NOMO-1 (cell line): ENCODE measurements around the gene GLP1R.

Experiments used
- DNase-seq, 2 experiments: peaks; one replicate each; lab custom pipeline; 2025; ENCODE audit not compliant: unreplicated experiment in 2 of 2; lab: John Stamatoyannopoulos, UW

GLP1R gene

DNA sequence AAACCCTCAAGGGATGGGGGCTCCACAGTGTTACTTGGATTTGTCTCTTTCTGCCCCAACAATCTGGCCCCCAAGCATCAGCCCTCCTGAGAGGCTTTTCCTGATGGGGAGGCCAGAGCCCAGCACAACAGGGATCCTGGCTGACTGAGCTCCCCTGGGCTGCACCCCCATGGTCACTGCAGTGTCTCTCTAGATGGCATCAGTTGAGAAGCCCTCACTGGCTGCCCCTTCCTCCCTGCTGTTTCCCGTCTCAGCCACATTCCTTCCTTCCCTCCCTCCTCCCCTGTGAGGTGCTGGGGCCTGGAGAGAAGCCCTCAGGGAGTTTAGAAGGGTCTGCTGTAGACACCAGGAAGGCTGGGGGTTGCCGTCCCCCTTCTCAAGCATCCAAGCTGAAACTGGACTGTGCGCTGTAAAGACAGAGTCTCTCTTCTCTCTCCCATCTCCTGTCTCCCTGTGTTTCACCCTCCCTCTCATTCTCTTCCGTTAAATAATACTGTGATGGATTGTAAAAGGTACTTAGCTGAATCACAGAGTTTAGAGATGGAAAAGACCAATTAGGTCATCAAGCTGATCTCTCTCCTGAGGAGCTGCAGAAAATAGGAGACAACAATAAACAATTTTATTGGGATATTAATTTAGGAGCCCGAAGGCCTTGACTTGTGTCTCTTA is 36.7 kb downstream of the GLP1R start:
- DNase-seq: no peak

DNA sequence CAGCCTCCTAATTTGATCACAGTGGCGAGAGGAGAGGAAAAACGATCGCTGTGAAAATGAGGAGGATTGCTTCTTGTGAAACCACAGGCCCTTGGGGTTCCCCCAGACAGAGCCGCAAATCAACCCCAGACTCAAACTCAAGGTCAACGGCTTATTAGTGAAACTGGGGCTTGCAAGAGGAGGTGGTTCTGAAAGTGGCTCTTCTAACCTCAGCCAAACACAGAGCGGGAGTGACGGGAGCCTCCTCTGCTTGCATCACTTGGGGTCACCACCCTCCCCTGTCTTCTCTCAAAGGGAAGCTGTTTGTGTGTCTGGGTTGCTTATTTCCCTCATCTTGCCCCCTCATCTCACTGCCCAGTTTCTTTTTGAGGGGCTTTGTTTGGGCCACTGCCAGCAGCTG is 37.7 kb downstream of the GLP1R start:
- no peak for DNase-seq

GRCh38 chr6:39086711-39087110 is 38.1 kb downstream of the GLP1R start:
- DNase-seq: no peak

DNA sequence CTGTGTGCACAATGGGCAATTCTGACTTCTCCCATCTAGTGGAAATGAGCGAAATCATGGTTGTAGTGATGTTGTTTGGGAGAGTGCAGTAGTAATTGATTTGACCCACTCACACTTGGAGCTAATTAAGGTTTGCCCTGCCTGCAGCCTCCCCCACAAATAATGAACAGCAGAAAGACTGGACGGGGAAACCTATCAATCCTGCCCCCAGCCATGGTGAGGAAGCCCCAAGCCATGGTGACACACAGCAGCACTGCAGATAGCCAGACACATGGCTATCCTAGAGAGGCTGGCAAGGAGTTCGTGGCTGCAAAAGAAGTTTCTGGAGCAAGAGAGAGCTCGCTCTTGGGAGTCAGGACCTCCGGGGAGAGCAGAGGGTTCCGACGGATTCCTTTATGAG is 38.6 kb downstream of the GLP1R start:
- no peak for DNase-seq

- DNase-seq: peak; percentile 45 to 85
Observed at GRCh38 chr6:39088331-39088730, 39.8 kb downstream of the GLP1R start.

GRCh38 chr6:39090036-39090435 is 41.5 kb downstream of the GLP1R start:
- no peak for DNase-seq

- DNase-seq: no peak
Observed at GRCh38 chr6:39091220-39091619, 42.6 kb downstream of the GLP1R start.

DNA sequence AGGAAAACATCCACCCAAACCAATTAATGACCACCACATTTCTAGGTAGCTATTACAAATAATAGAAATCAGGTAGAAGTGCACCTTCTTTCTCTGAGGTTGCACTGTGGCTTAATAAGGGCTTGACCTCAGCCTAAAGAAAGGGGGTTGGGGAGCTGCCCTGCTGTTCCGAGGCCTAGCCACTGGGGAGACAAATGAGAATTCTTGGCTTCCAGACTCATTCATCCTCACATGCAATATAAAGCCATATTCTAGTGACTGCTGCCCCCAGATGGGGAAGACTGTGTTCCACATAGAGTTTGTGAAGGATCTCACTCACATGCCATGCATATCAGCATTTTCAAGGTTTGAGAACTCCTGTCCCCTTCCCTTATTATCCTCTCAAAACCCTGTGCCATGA is 43.5 kb downstream of the GLP1R start:
- DNase-seq: no peak

DNA sequence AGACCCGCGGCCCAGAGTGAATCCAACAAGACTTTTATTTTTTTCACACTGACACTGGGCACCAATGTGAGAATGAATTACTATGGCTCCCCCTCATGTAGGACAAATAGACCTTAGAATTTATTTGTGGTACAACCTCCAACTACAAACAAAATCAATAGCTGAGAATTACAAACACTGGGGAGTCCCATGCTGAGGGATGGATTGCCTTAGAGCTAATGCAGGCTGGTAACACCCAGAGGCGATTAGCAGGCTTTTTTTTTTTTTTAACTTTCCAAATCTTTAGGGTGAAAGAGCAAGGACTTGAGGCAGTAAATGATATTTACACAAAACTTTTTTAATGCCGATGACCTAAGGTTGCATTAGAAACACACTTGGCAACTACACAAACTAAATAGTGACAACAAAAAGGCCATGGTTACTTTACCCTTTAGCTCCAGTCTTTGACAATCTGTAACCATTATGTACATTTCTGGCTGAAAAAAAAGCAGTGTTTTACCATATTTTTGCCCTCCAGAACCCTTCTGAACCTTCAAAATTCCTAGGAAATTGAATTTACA is 44.6 kb downstream of the GLP1R start:
- DNase-seq: no peak

DNA sequence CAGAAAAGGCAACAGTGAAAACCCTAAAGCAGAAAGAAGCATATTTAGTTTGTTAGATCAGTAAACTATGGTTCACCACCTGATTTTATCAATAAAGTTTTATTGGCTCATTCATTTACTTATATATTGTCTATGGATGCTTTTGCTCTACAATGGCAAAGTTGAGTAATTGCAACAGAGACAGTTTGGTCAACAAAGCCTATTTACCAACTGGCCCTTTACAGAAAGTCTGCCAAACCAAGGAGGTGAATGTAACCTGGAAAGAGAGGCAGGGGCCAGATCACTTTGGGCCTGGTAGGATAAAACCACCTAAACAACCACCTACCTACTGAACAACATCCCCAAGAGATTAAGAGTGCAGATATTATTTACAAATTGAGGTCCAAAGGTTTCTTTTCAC is 47.0 kb downstream of the GLP1R start:
- no peak for DNase-seq

DNA sequence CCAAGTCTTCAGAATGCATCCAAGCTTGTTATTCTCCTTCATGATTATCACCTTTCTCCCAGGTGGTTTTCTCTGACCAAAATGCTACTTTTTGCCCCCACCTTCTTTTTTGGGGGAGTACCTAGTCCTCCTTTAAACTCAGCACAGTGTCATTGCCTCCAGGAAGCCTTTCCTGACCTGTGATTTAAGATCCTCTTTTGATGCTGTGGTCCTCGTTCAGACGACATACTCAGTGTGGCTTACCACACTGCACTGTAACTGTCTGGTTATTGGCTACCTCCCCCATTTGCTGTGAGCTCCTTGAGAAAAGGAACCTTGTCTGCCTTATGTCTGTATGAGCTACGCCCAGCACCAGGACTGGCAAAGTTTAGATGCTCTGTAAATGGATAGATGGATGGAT is 51.8 kb downstream of the GLP1R start:
- no peak for DNase-seq

DNA sequence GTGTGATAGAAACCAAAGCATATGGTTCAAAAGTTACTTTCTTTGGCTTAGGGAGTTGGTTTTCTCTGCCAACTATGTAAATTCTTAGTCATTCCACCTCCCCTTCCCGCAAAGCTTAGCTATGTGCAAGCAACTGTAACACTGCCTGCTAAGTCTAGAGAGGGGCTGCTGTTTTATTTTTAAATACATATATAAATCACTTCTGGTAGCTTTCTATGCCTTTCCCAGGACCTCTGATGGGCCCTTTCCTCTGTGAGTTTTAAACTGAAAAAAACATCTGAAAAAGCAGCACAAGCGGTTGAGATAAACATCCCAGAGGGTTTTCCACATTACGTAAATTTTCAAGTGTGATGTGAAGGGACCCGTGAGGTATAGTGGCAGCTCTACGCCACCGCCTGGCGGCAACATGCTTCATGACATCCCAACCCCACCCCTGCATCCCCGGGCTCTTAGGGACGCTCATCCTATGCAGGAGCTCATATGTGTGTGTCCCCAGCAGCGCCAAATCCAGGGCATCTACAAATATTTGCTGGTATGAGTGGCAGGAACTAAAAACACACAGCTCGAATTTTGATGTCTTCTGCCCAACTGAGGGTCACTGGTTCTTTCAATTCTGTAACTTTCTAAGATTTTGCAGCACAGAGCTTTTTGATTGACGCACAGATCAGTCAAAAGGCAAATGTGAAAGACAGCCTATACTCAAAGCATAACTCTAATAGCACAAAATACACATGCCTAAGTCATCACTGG is 53.7 kb downstream of the GLP1R start:
- DNase-seq: no peak

- DNase-seq: no peak
Observed at GRCh38 chr6:39102821-39103136, 54.2 kb downstream of the GLP1R start.

- DNase-seq: no peak
Observed at GRCh38 chr6:39104528-39104927, 55.9 kb downstream of the GLP1R start.

GRCh38 chr6:39107034-39107433 is 58.5 kb downstream of the GLP1R start:
- no peak for DNase-seq

DNA sequence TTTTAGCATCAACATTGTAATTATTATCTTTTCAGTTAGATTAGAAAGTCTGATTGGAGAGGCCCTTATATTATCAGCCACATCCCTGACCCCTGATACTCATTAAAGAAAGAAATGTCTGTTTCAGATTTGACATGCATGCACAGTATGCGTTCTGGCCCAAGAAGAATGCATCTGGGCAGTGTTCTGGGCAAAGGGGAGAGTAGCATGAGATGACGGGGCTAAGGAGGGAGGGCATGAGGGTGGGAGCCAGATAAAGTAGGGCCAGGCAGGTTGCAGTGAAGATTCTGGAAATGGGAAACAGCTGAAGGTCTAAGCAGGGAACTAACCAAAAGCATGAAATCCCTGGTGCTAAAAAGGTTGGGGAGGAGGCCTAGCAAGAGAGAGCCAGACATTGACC is 59.1 kb downstream of the GLP1R start:
- DNase-seq: no peak

GRCh38 chr6:39108041-39108839 is 59.7 kb downstream of the GLP1R start:
- DNase-seq: no peak

DNA sequence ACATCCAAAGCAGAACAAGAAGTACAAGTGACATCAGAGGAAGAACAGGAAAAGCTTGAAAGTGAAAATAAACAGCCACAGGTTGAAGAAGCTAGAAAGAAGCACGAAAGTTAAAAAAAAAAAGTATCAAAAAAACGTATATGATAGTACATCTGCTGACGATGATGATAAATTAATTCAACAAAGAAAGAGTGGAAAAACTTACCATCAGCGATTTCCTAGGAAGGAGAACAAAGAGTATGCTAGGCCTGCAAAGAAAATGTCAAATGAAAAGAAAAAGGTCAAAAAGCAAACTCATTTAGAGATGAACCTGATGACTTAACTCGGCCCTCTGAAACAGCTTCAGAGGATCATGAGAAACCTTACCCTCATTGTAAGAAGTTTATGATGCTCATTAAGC is 62.7 kb downstream of the GLP1R start:
- no peak for DNase-seq

DNA sequence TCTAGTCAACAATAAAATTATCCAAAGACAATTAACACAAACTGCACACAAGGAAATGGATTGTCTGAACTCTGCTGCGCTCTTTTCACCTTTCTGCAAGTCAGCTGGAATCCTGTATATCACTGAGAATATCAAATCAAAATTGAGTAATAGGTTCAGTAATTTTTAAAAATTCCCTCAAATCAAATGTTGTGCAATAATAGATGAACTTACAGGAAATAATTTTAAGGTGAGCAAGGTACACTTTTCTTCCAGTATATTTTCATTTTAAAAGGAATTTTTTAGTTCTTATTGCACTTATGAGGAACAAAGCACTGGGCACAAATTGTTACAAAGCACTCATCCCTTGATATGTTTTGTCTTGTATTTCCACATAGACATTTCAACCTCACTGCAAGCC is 65.2 kb downstream of the GLP1R start:
- no peak for DNase-seq

DNA sequence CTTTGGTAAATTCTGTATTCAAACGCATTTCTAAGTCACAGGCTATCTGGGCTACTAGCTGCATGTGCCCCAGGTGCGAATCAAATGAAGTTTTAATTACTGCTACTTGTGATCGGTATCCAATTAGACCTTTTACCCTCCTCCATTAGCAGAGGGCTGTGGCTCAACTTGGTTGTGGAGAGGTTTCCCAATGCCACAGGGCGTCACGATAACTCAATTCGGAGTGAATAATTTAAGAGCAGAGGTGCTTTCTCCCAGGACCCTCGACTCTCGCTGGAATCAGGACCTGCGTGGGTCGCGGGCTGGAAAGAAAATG is 65.8 kb downstream of the GLP1R start:
- peak in 1 of 2 experiments; percentile 65 for DNase-seq

DNA sequence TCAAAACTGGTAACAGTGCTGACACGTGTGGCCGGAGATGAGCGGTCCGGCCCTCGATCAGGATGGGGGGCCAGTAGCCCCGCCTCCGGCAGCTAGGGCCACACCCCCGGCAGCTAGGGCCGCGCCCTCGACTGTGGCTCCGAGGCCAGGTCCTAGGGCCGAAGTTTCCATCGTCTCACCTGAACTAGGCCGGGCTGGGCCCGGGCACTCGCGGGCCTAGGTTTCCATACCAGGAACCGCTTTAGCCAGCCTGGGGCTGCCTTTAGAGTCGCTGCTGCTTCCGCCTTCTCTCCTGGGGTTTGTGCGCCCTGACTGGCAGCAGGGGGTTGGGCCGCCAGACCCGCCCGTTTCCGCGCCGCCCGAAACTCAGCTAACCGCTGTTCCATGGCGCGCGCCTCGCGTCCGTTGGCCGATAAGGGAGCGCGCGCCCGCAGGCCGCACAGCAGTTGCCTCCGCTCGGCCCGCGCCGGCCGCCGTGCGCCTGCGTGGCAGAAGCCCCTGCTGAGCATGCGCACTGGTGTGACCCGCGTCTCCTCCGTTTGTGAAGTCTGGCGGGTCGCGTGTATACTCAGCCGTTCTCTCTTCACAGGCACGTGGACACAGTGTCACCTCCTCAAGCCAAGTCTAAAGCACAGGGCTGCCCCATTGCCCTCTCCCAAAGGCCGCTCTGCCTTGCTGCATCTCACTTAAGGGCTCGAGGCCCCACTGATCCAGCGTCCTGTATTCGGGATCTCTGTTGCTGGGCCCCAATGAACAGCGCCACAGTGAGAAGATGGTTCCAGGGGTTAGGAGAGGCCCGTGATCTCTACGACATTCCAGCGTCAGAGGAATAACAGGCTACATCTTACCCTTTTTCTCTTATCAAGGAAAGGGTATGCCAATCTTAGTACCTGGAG is 66.4 kb downstream of the GLP1R start, which contains the start of gene SAYSD1:
Gene SAYSD1 (minus strand): TSS at position 483 of the 896 bp plus-strand sequence. CDS start 97 bp downstream, at position 386.
- peak; percentile 93 to 94 for DNase-seq
